ENCODE data around the gene CAPZB. TPM values are rescaled to one million over a fixed set of nuclear protein-coding genes. Genes with fewer than 3 reads are reported as not detected.

The CAPZB gene
- total and polyA plus RNA-seq, 2 donors (not counting 3 experiments of a cell fraction or from before 2014, with no cell fraction given): 196 to 347 TPM

- Histone ChIP-seq H3K4me2 (ENCODE audit: insufficient read depth, low read length) (no peak overlapping the region), H3K9ac (replicated peaks; ENCODE audit: extremely low read depth, insufficient read depth, low read length) (no peak overlapping the region), H3K27me3 (ENCODE audit: control insufficient read depth in 2 of 2, insufficient read depth in 2 of 2, low read length in 2 of 2) (no peaks in the 10 kb centered on the region), H3K9me1 (replicated peaks; ENCODE audit: control insufficient read depth, extremely low read depth, insufficient read depth, low read length) (no peaks in the 10 kb centered on the region), H3K4me1 (ENCODE audit: control insufficient read depth, extremely low read depth, insufficient read depth, low read length) (no peaks in the 10 kb centered on the region), H3K79me2 (ENCODE audit: control insufficient read depth, insufficient read depth, low read length) (peaks cover 2% of the 10 kb centered on the region), H2AFZ (ENCODE audit: low read depth, low read length) (no peak overlapping the region), H3K4me3 (replicated peaks in 1 of 3; ENCODE audit: insufficient read depth in 1 of 3, low read depth in 1 of 3, low read length in 3 of 3) (no peak overlapping the region), H3K27ac (ENCODE audit: insufficient read depth, low read depth, low read length) (no peak overlapping the region), H3K36me3 (ENCODE audit: control insufficient read depth in 2 of 2, extremely low read depth in 1 of 2, insufficient read depth in 2 of 2, low read length in 2 of 2) (peaks cover 4 to 23% of the 10 kb centered on the region in 2 experiments), H3K9me3 (replicated peaks; ENCODE audit: control insufficient read depth, insufficient read depth, low read length) (no peaks in the 10 kb centered on the region), H4K20me1 (replicated peaks; ENCODE audit: control insufficient read depth, extremely low read depth, insufficient read depth, low read length) (peaks cover 2% of the 10 kb centered on the region)
- DNase-seq (ENCODE audit: low read depth, low spot score) (no peak), FAIRE-seq (no peak)
- dilution Hi-C loops (cut with MboI; ENCODE audit: extremely low pct_ligation_motif_present, low sequenced_read_pairs) (no loop called here), intact Hi-C loops (cut with micrococcal nuclease) (no loop called here)
- CTCF ChIA-PET: no interaction called here
- TF ChIP-seq POLR2A (IDR thresholded peaks at IDR 0.05; ENCODE audit: low read depth, low read length): no peak
- no peak for TF ChIP-seq MYC (IDR thresholded peaks at IDR 0.05; ENCODE audit: low read depth, low read length)
- TF ChIP-seq CTCF (IDR thresholded peaks at IDR 0.05; ENCODE audit: extremely low read depth in 1 of 2, insufficient read depth in 1 of 2, low read depth in 1 of 2, low read length in 2 of 2): no peak
- no peak for TF ChIP-seq JUN (IDR thresholded peaks at IDR 0.05; ENCODE audit: borderline replicate concordance, insufficient read depth, insufficient read length, low read depth)
- no peak for TF ChIP-seq EZH2 (IDR thresholded peaks at IDR 0.05; ENCODE audit: borderline replicate concordance, low read depth, low read length, severe bottlenecking)
- no peak for TF ChIP-seq GATA2 (IDR thresholded peaks at IDR 0.05; ENCODE audit: insufficient read depth, insufficient read length, low read depth, low read length)
- TF ChIP-seq POLR2AphosphoS5 (IDR thresholded peaks at IDR 0.05; ENCODE audit: insufficient read depth, low read depth, low read length): no peak
- no peak for TF ChIP-seq MAX (IDR thresholded peaks at IDR 0.05; ENCODE audit: insufficient read depth, insufficient read length)
- no peak for TF ChIP-seq FOS (IDR thresholded peaks at IDR 0.05; ENCODE audit: borderline replicate concordance, insufficient read depth, low read length)
- POLR2A ChIA-PET: no interaction called here
- BruUV-seq (replicated peaks): no TSS peak
Observed at GRCh38 chr1:19370453-19371170, 114.7 kb downstream of the CAPZB start.
